Measurements from ENCODE around the gene SPTLC2. TPM values are rescaled to one million over a fixed set of nuclear protein-coding genes. Genes with fewer than 3 reads are reported as not detected.

SPTLC2 gene
- total RNA-seq, 1 experiment from 2014 or later, result 45.9 TPM

- Mint-ChIP-seq H3K27me3 (ENCODE audit: unreplicated experiment) (no peaks in the 10 kb centered on the region), H3K4me3 (ENCODE audit: low read depth, unreplicated experiment) (no peak overlapping the region), H3K36me3 (ENCODE audit: insufficient read depth, unreplicated experiment) (peaks cover 5% of the 10 kb centered on the region), H3K9me3 (ENCODE audit: low read depth, unreplicated experiment) (no peaks in the 10 kb centered on the region), H3K27ac (ENCODE audit: unreplicated experiment) (no peak overlapping the region), H3K4me1 (ENCODE audit: low read depth, unreplicated experiment) (no peaks in the 10 kb centered on the region)
- DNase-seq, result no peak
- CTCF ChIA-PET, result interaction anchor here (0.6 kb wide), 1 partner anchor 748 kb away, joined by 4 read pairs; no protein-coding TSS in a partner anchor
- no peak for TF ChIP-seq CTCF (IDR thresholded peaks at IDR 0.05; ENCODE audit: unreplicated experiment)
- intact Hi-C loops (cut with micrococcal nuclease; ENCODE audit: unreplicated experiment), result loop anchor here (5.0 kb wide), 1 partner anchor 47 kb away; the partner anchor contains the start of genes ALKBH1 and SLIRP
- BruUV-seq (replicated peaks), result no TSS peak
Observed at GRCh38 chr14:77659831-77660230, 43.4 kb upstream of the SPTLC2 start.

- no peak for TF ChIP-seq CTCF (IDR thresholded peaks at IDR 0.05; ENCODE audit: unreplicated experiment)
- Mint-ChIP-seq H3K4me3 (ENCODE audit: low read depth, unreplicated experiment) (no peak overlapping the region), H3K4me1 (ENCODE audit: low read depth, unreplicated experiment) (no peaks in the 10 kb centered on the region), H3K27me3 (ENCODE audit: unreplicated experiment) (no peaks in the 10 kb centered on the region), H3K27ac (ENCODE audit: unreplicated experiment) (no peak overlapping the region), H3K9me3 (ENCODE audit: low read depth, unreplicated experiment) (no peaks in the 10 kb centered on the region), H3K36me3 (ENCODE audit: insufficient read depth, unreplicated experiment) (peaks cover 5% of the 10 kb centered on the region)
- CTCF ChIA-PET, result no interaction called here
- DNase-seq, result no peak
- intact Hi-C loops (cut with micrococcal nuclease; ENCODE audit: unreplicated experiment), result loop anchor here (5.0 kb wide), 1 partner anchor 50 kb away; the partner anchor contains the start of genes ALKBH1 and SLIRP
- BruUV-seq (replicated peaks), result no TSS peak
Observed at GRCh38 chr14:77657280-77657679, 40.8 kb upstream of the SPTLC2 start.

GRCh38 chr14:77654001-77654441 is 37.6 kb upstream of the SPTLC2 start:
- intact Hi-C loops (cut with micrococcal nuclease; ENCODE audit: unreplicated experiment), result no loop called here
- H3K9me3 Mint-ChIP-seq (ENCODE audit: low read depth, unreplicated experiment), result no peaks in the 10 kb centered on the region
- H3K4me1 Mint-ChIP-seq (ENCODE audit: low read depth, unreplicated experiment), result no peaks in the 10 kb centered on the region
- DNase-seq, result no peak
- no peak overlapping the region for H3K4me3 Mint-ChIP-seq (ENCODE audit: low read depth, unreplicated experiment)
- H3K27ac Mint-ChIP-seq (ENCODE audit: unreplicated experiment), result no peak overlapping the region
- no TSS peak for BruUV-seq (replicated peaks)
- CTCF ChIA-PET, result interaction anchor here (1.2 kb wide), 1 partner anchor 642 kb away, joined by 3 read pairs; no protein-coding TSS in a partner anchor
- H3K27me3 Mint-ChIP-seq (ENCODE audit: unreplicated experiment), result no peaks in the 10 kb centered on the region
- H3K36me3 Mint-ChIP-seq (ENCODE audit: insufficient read depth, unreplicated experiment), result peaks cover 5% of the 10 kb centered on the region
- TF ChIP-seq CTCF (IDR thresholded peaks at IDR 0.05; ENCODE audit: unreplicated experiment), result no peak

GRCh38 chr14:77649326-77649725 is 32.9 kb upstream of the SPTLC2 start:
- BruUV-seq (replicated peaks), result no TSS peak
- H3K4me1 Mint-ChIP-seq (ENCODE audit: low read depth, unreplicated experiment), result no peaks in the 10 kb centered on the region
- H3K27ac Mint-ChIP-seq (ENCODE audit: unreplicated experiment), result no peak overlapping the region
- no peak for DNase-seq
- no peaks in the 10 kb centered on the region for H3K9me3 Mint-ChIP-seq (ENCODE audit: low read depth, unreplicated experiment)
- CTCF ChIA-PET, result no interaction called here
- no peaks in the 10 kb centered on the region for H3K27me3 Mint-ChIP-seq (ENCODE audit: unreplicated experiment)
- intact Hi-C loops (cut with micrococcal nuclease; ENCODE audit: unreplicated experiment), result no loop called here
- H3K36me3 Mint-ChIP-seq (ENCODE audit: insufficient read depth, unreplicated experiment), result no peaks in the 10 kb centered on the region
- no peak overlapping the region for H3K4me3 Mint-ChIP-seq (ENCODE audit: low read depth, unreplicated experiment)
- TF ChIP-seq CTCF (IDR thresholded peaks at IDR 0.05; ENCODE audit: unreplicated experiment), result no peak
